Left hindlimb (tissue), 1 donor: ENCODE results near the gene GALNT9.
"Not testable (repeated sequence)": the region's sequence is repeated elsewhere in the genome, so short reads cannot be mapped to it uniquely, and the experiment has no call there.

Experiments
- DNase-seq: peaks from one replicate; pipeline ENCODE4 v3.0.0-alpha.2; 2018

Gene GALNT9

DNA sequence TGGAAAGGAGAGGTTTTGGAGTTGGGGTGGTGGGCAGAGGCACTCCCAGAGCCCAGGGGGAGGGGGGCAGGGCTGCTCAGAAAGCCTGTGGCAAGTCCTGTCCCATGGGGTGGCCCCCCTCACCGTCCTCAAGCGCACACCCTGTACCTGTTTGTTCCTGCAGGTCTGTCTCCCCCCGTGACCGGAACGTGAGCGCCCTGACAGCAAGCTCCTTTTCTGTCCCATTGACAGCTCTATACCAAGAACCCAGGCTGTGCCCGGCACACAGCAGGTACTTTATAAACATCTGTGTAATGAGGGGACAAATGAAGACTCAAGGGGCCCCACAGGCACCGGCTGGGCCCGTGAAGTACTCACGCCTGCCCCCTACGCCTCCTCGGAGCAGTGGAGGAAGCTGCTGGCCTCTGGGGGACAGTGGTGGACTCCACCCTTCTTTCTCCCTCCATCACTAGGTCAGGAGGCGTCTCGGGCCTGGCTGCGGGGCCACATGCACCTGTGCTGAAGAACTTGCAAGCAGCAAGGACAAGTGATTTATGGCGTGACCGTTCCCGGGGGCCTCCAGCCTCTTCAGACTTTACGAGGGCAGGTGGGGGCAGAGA, 65.8 kb downstream of the GALNT9 start:
- DNase-seq: no peak

DNA sequence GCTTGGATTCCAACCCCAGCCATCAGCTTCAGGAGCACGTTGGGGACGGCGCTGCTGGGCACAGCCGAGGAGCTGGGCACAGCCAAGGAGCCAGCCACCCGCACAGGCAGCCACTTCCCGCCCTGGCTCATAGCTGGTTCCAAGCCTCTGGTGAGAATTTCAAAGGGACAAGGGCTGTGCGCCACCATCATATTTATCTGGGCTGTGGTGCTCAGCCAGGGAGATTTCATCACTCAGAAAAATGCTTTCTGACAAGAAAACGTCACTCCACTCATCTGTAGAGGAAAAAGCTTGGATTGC, 66.4 kb downstream of the GALNT9 start:
- DNase-seq: no peak

DNA sequence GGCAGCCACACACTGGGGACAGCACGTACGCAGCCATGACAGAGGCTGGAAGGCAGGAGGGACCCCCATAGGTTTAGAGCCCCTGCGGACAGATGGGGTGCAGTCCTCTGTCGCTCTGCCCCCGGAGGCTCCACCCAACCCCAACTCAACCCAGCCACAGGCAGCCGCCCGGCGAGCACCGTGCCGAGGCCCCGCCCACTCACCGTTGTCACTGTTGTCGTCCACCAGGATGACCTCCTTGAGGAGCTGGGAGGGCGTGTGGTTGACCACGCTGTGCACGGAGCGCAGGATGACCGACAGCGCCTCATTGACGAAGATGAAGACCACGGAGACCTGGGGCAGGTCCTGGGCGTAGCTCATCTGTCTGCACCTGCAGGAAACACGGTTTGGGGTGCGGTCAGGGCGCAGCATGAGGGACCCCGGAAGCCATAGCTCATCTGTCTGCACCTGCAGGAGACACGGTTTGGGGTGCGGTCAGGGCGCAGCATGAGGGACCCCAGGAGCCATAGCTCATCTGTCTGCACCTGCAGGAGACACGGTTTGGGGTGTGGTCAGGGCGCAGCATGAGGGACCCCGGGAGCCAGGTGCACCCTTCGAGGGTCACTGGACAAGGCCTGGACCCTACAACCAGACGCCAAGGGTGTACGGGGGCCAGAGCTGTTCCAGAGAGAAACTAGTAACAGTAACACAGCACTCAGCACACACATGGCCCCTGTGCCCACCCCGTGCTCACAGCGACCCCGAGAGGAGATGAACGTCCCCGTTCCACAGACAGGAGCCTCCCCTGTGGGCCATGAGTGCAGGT, 66.9 kb downstream of the GALNT9 start:
- DNase-seq: no peak

DNA sequence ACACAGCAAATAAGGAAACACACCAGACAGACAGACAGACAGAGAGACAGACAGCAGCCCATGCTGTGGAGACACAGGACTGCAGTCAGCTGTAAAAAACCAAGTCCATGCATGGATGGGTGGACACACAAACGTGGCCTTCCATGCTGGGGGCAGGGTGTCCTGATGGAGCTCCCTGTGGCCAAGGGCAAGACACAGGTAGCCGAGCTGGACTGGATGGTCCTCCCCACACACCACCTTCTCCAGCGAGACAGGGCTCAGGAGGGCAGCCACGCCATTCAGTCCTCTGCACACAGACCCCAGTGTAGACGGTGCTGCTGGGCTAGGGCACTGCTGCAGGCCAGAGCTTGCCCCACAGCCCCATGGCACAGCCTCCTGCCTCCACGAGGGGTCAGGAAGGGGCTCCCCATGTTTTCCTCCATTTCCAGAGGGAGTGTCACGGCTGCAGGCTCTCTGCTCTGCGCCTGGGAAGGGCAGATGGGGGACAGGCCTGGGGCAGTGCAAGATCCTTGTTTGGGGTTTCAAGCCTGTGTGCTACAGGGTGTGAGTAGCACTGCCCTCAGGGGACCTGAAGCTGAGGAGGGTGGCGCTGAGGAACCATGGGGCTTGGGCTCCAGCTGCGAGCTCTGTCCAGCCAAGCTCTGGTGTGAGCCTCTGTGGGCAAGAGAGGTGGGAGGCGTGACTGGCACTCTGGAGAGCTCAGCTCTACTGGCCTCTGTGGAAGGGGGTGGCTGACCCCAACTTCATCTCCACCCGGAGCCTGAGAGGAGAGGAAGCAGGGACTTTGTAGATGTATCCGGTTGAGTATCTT, 67.9 kb downstream of the GALNT9 start:
- DNase-seq: no peak

DNA sequence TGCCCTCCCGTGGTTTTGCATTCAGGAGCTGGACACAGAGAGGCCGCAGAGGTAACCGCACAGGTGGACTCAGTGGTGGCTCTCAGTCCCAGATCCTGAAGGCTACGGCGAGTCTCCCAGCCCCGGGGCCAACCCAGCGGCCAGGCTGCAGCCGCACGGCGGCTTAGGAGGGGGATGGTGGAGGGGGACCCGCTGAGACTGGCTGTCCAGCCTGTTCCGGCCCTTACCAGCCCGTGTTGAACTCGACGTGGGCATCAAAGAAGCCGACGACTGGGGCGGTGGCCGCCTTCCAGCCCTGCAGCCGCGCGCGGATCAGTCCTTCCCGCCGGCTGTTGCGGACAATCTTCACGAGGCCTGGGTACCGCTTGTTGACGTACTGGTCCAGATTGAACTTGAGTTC, 68.7 kb downstream of the GALNT9 start:
- no peak for DNase-seq

DNA sequence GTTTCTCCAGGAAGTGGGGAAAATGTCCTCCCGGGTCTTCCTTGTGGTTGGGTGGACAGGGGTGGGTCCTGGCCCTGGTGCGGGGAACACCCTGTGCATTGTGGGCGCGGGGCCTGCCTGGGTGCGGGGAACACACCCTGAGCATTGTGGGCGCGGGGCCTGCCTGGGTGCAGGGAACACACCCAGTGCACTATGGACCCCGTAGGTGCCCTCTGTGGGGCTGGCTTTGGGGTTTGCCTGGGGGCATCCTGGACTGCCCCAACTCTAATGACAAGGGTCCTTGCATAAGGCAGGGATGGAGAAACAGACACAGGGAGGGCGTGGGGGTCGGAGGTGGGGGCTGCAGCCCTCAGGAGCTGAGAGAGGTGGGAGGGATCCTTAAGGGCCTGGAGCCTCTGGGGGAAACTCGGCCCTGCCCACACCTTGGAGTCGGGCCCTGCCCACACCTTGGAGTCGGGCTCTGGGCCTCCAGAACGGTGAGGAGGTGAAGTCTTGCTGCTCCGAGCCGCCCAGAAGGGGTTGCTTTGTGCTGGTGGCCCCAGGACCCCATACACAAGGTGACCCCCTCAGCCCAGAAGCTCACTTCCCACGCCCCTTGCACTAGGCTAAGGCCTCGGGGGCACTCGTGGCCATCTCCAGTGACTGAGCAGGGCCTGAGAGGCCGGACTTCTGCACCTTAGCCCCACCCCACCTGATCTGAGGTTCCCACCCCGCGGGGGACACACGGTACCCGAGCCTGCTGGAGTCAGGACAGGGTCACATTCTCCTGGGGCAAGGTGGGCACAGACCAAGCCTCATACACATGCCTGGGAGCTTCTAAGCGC, 69.3 kb downstream of the GALNT9 start:
- DNase-seq: no peak

DNA sequence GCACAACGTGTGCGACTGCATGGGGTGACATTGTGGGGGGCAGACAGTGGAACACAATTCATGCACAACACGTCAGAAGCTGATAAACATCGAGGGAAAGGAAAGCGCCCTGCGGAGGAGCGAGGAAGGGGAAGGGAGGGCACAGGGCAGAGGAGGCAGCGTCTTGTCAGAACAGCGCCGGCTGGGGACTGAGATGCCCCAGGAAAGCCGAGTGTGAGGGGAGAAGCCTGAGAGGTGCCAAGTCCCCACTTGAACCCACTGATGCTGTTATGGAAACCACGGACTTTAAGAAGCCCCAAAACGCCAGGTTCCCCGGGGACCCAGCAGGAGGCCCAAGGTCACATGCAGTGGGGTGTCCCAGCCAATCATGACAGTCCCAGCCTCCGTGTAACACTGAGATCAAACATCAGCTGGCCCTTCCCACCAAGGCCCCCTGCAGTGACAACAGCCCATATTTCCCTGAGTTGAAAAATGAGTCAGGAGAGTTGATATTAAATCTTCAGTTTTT, 70.0 kb downstream of the GALNT9 start:
- no peak for DNase-seq

DNA sequence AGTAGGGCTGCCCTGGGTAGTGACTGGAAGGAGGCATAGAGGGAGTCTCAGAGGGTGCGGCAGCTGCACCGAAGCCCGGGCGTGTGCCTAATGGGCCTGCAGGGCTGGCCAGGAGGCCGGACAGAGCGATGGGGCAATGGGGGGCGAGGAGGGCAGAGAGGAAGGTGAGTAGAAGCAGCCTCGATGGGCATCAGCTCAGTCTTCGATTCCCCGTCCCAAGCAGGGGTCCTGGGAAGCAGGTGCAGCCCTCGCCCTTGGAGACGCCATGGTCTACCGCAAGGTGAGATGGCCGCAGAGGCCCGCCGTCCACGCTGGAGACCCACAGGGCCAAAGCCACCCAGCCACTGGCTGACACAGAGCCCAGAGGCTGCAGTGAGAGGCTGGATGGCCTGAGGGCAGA, 70.8 kb downstream of the GALNT9 start:
- DNase-seq: no peak

DNA sequence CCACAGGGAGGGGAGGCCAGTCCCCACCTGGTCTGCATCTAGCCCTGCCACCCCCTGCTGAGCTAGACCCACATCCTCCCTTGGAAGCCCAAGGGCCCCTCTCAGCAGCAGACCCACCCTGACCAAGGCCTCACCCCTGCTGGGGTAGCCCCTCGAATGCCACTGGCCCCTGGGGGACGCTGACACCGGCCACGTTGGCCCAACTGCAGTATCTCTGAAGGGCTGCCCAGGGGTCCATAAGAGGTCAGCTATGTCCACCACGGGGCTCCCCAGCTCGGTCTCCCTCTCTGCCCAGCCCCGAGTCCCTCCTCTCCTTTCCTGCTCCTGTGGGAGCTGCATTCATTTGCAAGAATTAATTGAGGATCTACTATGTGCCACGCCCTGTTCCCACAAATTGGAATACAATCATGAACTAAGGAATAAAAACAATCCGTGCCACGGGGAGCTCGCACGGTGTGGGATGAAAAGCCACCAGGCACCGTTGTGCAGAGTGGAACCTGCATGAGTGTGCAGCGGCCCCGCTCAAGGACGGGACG, 71.4 kb downstream of the GALNT9 start:
- DNase-seq: no peak

DNA sequence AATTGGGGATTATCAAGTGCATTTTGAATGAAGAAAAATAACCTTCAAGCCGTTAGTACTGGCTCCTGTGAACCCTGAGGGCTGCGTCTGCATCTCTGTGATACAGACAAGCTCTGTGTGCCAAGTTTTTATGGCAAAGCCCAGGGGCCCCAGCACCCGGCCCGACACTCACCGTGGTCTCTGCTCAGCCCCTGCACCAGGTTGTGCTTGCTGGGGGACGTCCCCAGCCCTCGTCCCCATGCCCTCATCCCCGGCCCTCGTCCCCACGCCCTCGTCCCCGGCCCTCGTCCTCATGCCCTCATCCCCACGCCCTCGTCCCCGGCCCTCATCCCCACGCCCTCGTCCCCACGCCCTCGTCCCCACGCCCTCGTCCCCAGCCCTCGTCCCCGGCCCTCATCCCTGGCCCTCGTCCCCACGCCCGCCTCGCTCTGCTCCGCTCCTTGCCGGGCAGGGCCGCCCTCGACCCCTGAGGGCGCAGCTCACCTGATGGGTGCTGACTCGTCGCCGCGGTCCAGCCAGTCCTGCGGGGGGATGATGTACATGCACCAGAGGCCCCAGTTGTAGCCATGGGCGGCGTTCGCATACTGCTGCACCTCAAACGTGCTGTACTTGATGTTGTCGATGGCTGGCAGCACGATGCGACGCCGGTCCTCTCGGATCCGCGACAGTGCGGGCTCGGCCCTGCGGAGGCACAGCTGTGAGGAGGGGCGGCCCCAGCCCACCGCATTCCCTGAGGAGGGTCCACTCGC, 72.0 kb downstream of the GALNT9 start:
- no peak for DNase-seq

DNA sequence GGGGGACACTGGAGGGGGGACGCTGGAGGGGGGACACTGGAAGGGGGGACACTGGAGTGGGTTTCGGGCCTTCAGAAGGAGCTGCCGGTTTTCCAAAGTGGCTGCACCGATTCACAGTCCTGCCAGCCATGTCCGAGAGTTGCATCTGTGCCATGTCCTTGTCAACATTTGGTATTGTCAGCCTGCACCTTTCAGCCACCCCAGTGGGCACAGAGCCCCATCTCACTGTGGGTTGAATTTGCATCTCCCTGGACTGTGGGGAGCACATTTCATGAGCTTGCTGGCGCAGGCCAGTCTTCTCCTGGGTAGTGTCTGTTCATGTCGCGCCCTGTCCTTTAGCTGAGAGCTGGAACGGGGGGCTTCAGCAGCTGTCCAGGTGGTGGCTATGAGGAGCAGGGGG, 72.7 kb downstream of the GALNT9 start:
- no peak for DNase-seq

DNA sequence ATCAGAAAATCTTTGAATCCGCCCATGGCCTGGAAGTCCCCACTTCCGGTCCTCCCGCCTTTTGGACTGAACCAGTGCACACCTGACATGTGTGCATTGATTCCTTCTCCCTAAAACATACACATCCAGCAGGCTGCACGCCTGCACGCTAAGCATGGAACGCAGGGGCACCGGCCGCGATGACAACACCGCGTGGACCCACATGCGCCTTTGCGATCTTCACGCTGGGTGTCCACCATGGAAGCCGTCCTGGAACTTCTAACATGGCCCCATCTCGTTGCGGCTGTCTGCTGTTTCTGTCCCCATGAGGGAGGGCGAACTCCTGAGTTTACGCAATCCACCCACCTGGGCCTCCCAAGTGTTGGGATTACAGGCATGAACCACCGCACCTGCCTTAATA, 73.7 kb downstream of the GALNT9 start:
- no peak for DNase-seq

DNA sequence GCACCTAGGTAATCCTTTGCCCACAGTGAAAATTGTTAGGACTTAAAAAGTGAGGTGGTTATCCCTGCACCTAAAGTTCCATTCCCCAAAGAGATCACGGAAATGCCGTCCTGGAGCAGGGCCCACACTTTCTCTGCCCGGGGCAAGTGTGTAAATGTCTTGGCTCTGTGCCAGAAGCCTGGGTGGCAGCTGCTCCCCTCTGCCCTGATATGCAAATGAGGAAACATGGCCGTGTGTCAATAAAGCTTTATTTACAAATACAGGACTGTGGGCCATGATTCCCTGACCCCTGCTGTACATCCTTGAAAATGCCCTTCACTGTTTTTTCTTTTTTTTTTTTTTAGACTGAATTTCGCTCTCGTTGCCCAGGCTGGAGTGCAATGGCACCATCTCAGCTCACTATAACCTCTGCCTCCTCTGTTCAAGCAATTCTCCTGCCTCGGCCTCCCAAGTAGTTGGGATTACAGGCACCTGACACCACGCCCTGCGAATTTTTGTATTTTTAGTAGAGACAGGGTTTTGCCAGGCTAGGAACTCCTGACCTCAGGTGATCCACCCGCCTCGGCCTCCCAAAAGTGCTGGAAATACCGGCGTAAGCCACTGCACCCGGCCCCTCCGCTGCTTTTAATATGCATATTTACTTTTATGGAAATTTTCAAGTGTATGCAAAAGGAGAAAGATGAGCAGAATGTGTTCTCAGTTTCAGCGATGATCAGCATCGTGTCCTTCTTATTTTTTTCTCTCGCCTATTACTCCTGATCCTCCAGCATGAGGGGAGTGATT, 75.5 kb downstream of the GALNT9 start:
- DNase-seq: no peak

DNA sequence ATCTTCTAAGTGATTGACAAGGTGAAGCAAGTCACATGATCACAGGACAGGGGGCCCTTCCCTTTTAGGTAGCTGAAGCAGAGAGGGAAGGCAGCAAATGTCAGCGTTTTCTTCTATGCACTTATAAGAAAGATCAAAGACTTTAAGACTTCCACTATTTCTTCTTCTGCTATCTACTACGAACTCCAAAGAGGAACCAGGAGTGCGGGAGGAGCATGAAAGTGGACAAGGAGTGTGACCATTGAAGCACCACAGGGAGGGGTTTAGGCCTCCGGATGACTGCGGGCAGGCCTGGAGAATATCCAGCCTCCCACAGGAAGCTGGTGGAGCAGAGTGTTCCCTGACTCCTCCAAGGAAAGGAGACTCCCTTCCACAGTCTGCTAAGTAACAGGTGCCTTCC, 76.4 kb downstream of the GALNT9 start:
- not testable (repeated sequence) for DNase-seq

DNA sequence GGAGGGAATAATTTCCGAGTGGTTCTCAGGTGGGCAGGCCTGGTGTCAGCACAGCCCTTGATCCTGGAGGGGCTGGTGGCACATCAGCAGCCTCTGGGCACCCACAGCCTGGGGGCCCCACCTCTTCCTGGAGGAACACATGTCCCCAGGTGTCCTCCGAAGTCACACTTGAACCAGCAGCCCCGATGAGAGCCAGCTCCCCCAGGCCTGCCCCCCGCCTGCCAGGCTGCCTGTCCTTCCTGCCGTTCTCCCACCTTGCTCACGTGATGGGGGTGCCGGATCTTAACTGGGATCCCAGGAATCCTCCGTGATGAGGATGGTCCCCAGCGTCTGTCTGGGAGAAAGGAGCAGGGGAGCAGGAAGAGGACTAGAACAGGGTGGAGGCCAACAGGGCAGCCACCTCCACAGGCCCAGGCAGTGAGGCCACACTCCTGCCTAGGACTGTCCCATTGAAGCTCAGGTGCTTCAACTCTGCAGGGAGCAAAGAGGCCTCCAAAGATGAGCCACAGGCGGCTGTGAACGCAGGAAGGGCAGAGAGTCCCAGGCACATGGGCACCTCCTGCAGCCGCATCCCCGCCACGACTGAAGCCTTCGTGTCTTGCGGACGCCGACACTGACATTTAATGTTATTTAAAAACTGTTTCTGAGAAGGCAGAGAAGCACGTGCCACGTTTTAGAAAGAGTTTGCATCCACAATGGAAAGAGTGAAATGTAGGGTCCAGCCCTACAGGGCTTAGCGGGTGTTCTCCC, 77.5 kb downstream of the GALNT9 start:
- no peak for DNase-seq

DNA sequence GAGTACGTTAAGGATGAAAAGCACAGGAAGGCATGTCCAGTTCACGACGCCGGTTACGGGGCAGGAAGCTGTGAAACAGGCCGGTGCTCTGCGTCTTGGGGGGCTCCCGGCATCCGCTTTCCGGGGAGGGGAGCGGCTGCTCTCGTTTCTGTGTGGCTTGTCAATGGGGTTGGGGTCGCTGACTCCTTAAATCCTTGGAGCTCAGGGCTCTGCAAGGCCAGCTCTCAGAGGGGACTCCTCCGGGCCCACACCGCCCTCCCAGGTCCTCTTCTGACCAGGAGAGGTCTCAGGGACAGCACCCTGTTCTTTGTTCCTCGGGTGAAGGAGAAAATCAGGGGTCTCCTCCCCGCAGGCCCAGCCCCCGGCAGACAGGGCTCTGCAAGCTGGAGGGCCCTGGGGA, 78.1 kb downstream of the GALNT9 start:
- no peak for DNase-seq

DNA sequence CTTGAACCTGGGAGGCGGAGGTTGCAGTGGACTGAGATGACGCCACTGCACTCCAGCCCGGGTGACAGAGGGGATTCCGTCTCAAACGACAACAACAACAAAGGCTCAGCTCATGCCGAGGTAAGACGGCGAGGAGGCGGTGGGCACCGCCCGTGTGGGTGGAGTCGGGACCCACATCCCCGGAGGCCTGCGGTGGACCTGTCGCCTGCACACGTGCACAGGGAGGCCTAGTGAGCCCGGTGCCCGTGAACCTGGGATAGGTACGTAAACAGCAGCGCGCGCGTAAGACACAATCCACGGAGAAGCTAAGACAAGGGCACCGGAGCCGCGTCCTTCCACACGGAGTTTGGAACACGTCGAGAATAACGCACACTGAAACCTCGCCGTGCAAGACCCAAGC, 78.7 kb downstream of the GALNT9 start:
- DNase-seq: no peak

DNA sequence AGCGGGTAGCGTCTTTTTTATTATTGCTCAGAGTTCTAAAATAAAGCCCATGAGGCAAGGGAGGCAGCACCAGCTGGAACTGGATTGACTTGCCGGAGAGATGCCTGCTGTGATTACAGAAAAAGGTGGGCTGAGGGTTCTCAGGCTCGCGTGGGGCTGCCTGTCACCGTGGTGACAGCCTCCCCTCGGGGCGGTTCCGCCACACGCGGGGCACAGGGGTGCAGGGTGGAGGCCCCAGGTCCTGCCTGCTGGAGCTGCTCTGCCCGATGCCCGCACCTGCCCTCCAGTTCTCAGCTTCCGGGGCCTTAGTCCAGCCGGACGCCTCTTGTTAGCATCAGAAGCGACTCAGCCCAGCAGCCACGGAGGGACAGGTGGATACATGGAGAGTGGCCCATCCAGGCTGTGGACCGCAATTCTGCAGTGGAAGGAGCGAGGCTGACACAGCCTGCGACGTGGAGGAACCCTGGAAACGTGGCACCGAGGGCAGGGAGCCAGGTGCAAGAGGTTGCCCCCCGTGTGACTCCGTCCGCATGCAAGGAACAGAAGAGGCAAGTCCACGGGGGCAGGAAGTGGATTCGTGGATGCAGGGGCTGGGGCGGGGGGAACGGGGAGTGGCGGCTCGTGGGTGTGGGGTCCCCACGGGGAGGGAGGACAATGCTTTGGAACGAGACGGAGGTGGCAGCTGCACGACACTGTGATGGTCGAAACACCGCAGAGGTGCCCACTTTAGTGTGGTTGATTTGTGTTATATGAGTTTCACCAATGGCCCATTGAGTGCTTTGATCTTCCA, 79.5 kb downstream of the GALNT9 start:
- no peak for DNase-seq

DNA sequence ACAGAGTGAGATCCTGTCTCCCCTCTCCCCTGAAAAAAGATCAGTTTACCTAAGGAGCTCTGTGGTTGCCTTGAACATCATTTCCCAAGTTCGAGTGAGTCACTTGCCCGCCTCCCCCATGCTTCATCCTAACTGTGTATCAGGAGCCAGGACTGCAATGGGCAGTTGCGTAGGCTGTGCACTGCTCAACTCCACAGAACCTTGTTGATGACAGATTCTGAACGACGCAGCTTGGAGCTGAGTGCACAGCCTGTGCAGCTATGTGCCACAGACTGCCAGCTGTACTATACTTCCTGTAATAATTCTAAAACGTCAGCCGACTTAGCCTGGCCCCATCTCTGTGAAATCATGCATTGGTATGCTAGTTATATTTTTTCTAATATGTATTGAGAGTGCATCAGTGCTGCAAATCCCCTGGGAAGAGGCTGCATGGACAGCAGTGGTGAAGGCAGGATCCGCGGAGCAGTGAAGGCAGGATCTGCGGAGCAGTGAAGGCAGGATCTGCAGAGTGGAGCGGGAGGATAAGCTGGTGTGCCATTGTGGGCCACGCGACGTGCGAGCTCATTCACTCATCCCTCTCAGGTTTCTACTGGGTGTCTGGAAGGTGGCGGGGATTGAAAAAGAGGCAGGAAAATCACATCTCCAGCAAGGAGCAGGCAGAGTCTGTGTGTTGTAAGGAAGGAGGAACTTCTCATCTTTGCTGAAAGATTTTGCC, 80.8 kb downstream of the GALNT9 start:
- no peak for DNase-seq
